GM21360 (cell line): ENCODE measurements around the gene MEPCE.

ENCODE experiments used
- ATAC-seq: cut with Tn5 transposase; IDR thresholded peaks from one replicate; pipeline ENCODE4 v1.9.1; 2021; ENCODE audit warnings: mild to moderate bottlenecking, moderate library complexity; ENCODE audit not compliant: unreplicated experiment

Gene MEPCE

DNA sequence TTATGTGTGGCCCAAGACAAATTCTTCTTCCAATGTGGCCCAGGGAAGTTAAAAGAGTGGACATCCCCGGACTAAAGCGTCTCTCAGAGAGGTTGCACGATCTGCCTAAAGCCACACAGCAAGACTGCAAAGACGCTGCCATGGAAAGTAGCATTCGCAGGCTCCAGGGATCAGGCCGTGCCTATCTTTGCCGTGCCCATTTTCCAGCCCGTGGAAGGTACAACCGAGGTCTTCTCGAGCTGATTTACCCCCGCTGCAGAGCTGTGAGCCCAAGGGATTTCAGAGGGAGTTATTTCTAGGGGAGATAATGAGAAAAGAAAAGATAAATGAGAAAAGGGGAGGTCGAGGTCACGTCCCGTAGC lies 53.1 kb downstream of the MEPCE start:
- ATAC-seq: no peak

DNA sequence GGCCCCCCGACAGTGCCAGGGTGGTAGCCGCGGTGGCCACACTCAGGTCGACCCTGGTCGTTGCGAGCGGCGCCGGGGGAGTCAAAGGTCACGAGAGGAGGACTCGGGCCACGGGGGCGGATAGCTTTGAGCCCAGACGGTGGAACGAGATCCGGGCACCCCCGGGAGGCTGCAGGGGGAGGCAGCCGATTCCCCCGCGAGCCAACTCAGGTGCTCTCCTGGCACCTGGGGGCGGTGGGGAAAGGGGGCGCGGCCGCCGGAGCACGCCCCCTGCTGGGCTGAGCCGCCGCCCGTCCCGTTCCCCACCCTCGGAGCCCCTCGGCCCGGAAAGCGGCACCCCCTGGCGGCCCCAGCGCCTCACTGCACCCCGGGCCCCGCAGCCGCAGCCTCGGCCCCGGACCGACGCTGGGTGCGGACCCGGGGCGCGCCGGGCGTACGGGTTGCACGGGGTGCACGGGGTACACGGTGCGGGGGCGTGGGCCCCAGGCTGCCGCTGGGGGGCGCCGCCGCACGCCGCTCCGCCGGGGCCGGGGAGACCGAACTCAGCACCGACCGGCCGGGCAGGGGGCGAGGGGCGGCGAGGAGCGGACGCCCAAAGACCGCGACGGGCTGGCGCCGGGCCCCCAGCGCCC lies 53.6 kb downstream of the MEPCE start:
- ATAC-seq: peak; percentile 63
